Endothelial cell of umbilical vein (primary cell): ENCODE results near the gene ZCWPW1.

Experiments used
- MYC ChIP-seq: IDR thresholded peaks from one replicate; pipeline ENCODE4 v1.6.1; 2011; ENCODE audit warnings: mild to moderate bottlenecking, low read depth, low read length
- POLR2A ChIP-seq: IDR thresholded peaks from 2 replicates; pipeline ENCODE4 v1.6.1; 2012; ENCODE audit warnings: low read depth, mild to moderate bottlenecking, control low read depth, low read length
- POLR2AphosphoS5 ChIP-seq: IDR thresholded peaks from 2 replicates; pipeline ENCODE4 v1.6.1; 2012; ENCODE audit warnings: low read depth, mild to moderate bottlenecking, control low read depth, low read length, moderate library complexity; ENCODE audit not compliant: insufficient read depth
- TF ChIP-seq, protein P1 (sequence below), 2 donors: IDR thresholded peaks; 1 replicate in 1 of 2; 2 replicates in 1 of 2; pipeline ENCODE4 v1.5.1; 2011; ENCODE audit warnings: low read length in 2 of 2, mild to moderate bottlenecking in 2 of 2, moderate library complexity in 2 of 2, control low read depth in 1 of 2, inconsistent platforms in 1 of 2, low read depth in 1 of 2; ENCODE audit not compliant: insufficient read depth in 1 of 2; ENCODE audit errors: extremely low read depth in 1 of 2

- TF ChIP-seq, protein P1, sequence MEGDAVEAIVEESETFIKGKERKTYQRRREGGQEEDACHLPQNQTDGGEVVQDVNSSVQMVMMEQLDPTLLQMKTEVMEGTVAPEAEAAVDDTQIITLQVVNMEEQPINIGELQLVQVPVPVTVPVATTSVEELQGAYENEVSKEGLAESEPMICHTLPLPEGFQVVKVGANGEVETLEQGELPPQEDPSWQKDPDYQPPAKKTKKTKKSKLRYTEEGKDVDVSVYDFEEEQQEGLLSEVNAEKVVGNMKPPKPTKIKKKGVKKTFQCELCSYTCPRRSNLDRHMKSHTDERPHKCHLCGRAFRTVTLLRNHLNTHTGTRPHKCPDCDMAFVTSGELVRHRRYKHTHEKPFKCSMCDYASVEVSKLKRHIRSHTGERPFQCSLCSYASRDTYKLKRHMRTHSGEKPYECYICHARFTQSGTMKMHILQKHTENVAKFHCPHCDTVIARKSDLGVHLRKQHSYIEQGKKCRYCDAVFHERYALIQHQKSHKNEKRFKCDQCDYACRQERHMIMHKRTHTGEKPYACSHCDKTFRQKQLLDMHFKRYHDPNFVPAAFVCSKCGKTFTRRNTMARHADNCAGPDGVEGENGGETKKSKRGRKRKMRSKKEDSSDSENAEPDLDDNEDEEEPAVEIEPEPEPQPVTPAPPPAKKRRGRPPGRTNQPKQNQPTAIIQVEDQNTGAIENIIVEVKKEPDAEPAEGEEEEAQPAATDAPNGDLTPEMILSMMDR (IDR thresholded peaks at IDR 0.05; ENCODE audit: extremely low read depth in 1 of 2, insufficient read depth in 1 of 2, low read depth in 1 of 2, low read length in 2 of 2), result no peak
- no peak for TF ChIP-seq POLR2A
- no peak for TF ChIP-seq MYC
- no peak for TF ChIP-seq POLR2AphosphoS5
Measured at GRCh38 chr7:100376066-100376465, 52.4 kb downstream of the ZCWPW1 start.
